ENCODE measurements around the gene C19orf33. TPM values are rescaled to one million over a fixed set of nuclear protein-coding genes. Genes with fewer than 3 reads are reported as not detected.

Gene C19orf33
- total and polyA plus RNA-seq, 9 of the 15 experiments (the other 6 are each of a cell fraction or from before 2014, with no cell fraction given) = 3.2 TPM; not detected in 8

DNA sequence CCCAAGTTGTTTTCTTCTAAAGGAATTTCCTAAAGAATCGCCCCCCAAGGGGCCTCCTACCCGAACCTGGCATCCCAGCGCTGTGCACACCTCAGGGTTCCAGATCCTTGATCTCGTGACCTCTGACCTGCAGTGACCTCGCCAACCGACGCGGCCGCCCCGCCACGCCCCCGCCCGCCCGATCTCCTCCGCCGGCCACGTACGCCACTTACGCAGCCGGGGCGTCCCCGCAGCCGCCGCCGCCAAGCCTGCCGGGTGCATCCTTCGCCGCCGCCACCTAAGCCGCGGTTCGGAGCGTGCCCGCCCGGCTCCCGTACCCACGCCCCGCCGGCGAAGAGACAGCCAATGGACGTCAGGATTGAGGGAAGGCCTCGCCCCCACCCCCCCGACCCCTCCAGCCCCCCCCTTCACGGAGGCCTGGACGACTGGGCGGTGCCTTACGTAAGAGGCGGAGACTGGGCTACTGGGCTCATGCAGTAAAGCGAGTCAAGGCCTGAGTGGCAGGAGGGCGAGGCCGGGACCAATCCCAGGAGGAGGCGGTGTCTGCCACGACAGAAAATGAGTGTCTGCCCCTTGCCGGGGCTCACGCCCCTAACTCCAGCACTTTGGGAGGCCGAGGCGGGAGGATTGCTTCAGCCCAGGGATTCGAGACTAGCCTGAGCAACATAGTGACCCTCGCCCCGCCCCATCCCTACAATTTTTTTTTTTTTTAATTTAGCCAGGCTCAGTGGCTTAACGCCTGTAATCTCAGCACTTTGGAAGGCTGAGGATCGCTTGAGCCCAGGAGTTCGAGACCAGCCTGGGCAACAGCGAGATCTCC is 11.8 kb downstream of the C19orf33 start, which contains the start of gene YIF1B (continued):
- TF ChIP-seq IRF9 (tag; IDR thresholded peaks at IDR 0.05) (no peak), HDAC1 (IDR thresholded peaks at IDR 0.05) (peak in 1 of 2 experiments; percentile 31; a peak in 1 of 4 replicates), NCOR1 (IDR thresholded peaks at IDR 0.05) (peak; percentile 40), RNF2 (IDR thresholded peaks at IDR 0.05) (no peak), ZFP30 (CRISPR knock-in tag; IDR thresholded peaks at IDR 0.05; ENCODE audit: borderline replicate concordance) (no peak), E2F5 (CRISPR knock-in tag; IDR thresholded peaks at IDR 0.05) (no peak), CREB3L1 (IDR thresholded peaks at IDR 0.05; ENCODE audit: borderline replicate concordance, low read depth) (peak; percentile 60), RB1 (IDR thresholded peaks at IDR 0.05; ENCODE audit: low read depth) (peak; percentile 63; the same call in 1 of the 2 replicates), POLR2G (IDR thresholded peaks at IDR 0.05; ENCODE audit: low read depth, low read length) (peak; percentile 73), ESRRA (IDR thresholded peaks at IDR 0.05; ENCODE audit: borderline replicate concordance, low read depth) (peak; percentile 70; the same call in 1 of the 2 replicates), ZNF592 (IDR thresholded peaks at IDR 0.05) (0 out of 2 replicates have a peak, but pooled peaks have one; percentile 10), E2F3 (CRISPR knock-in tag; IDR thresholded peaks at IDR 0.05) (no peak), NCOA1 (IDR thresholded peaks at IDR 0.05; ENCODE audit: low read depth) (0 out of 2 replicates have a peak, but pooled peaks have one; percentile 40), ZNF263 (CRISPR knock-in tag; IDR thresholded peaks at IDR 0.05; ENCODE audit: borderline replicate concordance) (no peak; the same call in 1 of the 2 replicates), PHB (CRISPR knock-in tag; IDR thresholded peaks at IDR 0.05) (no peak)
- TF ChIP-seq, protein P1, sequence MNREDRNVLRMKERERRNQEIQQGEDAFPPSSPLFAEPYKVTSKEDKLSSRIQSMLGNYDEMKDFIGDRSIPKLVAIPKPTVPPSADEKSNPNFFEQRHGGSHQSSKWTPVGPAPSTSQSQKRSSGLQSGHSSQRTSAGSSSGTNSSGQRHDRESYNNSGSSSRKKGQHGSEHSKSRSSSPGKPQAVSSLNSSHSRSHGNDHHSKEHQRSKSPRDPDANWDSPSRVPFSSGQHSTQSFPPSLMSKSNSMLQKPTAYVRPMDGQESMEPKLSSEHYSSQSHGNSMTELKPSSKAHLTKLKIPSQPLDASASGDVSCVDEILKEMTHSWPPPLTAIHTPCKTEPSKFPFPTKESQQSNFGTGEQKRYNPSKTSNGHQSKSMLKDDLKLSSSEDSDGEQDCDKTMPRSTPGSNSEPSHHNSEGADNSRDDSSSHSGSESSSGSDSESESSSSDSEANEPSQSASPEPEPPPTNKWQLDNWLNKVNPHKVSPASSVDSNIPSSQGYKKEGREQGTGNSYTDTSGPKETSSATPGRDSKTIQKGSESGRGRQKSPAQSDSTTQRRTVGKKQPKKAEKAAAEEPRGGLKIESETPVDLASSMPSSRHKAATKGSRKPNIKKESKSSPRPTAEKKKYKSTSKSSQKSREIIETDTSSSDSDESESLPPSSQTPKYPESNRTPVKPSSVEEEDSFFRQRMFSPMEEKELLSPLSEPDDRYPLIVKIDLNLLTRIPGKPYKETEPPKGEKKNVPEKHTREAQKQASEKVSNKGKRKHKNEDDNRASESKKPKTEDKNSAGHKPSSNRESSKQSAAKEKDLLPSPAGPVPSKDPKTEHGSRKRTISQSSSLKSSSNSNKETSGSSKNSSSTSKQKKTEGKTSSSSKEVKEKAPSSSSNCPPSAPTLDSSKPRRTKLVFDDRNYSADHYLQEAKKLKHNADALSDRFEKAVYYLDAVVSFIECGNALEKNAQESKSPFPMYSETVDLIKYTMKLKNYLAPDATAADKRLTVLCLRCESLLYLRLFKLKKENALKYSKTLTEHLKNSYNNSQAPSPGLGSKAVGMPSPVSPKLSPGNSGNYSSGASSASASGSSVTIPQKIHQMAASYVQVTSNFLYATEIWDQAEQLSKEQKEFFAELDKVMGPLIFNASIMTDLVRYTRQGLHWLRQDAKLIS (CRISPR knock-in tag; IDR thresholded peaks at IDR 0.05) = no peak

Measured in K562 (cell line).